Activated CD4-positive, alpha-beta T cell treated with anti-CD3 and anti-CD28 coated beads, Interleukin-2, Interleukin-4, amounts not matched to agents 100 ng/mL and 50 ng/mL, durations not matched to agents 16 hours and 8 hours (primary cell): ENCODE results near the gene MAPK1IP1L.

Experiments used
- DNase-seq: peaks from one replicate; pipeline ENCODE4 v3.0.0-alpha.2; 2020; ENCODE audit warnings: low spot score

The MAPK1IP1L gene

DNA sequence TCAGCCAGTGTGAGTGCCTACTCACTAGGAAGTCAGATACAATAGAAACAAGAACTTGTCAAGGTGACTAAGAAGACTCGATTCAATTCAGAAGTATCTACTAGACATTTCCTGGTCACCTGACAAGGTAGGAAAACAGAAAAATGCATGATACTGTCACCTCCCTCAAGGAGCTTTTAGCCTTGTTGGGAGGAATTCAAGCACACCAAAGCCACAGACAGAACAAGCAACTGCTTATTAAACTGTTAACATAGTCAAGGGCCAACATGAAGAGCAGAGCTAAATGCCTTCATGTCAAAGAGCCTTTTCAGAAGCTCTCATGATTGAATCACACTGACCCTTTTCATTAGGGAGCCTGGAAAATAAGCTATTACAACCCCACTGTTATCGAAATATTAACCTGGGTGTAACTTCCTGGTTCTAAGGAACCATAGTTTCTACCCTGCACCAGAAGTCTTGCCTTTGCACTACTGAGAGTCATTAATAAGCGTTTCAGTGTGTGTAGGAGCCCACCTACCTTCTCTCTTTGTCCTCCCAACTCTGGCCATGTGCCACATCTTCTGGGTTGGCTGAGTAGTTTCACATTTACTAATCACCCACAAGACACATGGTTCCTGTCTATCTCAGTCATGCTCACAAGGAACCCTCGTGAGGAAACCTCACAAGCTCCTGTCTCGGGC is 46.6 kb downstream of the MAPK1IP1L start:
- peak; percentile 90 for DNase-seq

DNA sequence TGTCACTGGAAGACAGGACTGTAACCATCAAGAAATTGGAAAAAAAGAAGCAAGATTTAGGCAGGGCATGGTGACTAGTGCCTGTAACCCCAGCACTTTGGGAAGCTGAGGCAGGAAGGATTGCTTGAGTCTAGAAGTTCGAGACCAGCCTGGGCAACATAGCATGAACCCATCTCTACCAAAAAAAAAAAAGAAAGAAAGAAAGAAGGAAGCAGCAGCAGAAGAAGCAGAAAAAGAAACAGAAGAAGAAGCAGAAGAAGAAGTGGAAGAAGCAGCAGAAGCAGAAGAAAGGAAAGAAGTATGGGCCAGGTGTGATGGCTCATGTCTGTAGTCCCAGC is 47.1 kb downstream of the MAPK1IP1L start:
- DNase-seq: no peak

DNA sequence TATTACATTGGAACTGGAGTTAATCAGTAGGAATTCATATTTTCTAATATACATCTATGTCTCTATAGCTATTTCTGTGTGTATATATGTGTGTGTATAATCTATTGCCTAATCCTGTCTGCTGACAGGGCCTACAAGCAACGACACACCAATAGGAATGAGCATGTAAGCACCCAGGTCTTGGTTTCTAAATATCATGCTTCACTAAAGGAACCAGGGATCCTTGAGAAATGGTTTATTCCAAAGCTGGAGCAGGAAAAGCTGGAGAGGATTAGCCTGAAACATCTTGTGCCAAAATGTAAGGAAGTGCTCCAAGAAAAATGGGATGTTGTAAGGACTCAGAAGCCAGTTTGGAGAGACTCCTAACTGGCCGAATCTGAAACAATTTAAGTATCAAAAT is 48.3 kb downstream of the MAPK1IP1L start:
- DNase-seq: no peak

DNA sequence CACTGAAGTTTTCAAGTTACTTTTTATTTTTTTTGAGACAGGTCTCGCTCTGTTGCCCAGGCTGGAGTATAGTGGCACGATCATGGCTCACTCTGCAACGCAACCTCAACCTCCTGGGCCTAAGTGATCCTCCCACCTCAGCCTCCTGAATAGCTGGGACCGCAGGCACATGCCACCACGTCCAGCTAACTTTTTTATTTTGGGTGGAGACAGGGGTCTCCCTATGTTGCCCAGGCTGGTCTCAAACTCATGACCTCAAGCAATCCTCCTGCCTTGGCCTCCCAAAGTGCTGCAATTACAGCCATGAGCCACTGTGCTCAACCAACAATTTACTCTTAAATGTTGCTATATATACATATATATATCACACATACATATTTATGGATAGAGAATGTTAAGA is 50.3 kb downstream of the MAPK1IP1L start:
- DNase-seq: no peak

DNA sequence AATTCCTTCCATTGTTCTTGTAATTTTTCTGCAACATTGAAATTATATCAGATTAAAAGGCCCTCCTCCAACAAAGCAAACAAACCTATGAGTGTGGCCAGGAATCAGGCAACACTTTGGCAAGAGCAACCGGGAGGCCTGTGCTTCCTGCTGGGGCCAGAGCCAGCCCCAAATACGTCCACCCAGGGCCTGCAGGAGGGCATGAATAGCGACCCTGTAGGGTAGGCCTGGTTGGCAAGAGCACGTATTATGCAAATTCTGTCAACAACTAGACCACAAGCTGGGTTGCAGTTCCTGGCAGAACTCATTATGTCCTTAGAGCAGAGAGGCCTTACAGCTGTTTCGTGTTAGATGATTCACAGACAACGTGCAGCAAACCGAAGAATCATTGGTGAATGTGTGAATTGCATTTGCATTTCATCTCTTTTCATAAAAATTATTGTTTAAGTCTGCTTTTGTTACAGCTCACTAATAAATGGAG is 50.7 kb downstream of the MAPK1IP1L start:
- DNase-seq: peak; percentile 88

DNA sequence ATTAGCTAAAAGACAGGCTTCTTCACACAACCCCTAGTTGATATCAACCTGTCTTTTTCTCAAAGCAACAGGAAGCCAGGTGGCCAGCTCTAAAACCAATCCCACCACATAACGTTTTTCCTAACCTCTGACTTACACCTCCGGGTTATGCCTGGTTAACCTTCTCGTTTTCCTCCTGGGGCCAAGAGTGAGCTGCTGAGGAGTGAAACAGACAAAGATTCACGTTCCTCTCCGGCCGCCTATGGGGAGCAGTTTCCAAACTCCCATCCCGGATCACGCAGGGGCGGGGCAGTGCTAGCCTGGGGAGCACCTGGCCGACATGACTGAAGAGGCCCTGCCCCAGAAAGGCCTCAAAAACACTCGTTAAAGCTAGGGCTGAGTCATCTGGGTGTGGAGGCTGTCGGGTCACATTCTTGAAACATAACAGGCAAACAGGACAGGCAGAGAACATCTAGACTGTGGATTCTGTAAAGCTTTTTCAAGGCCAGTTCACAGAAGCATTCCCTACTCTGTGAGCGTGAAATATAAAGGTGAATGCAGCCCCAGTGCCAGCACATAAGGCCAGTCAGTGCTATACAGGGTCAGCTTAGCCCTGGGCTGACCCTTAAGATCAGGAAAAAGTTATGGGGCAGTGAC is 51.7 kb downstream of the MAPK1IP1L start:
- DNase-seq: peak; percentile 82

DNA sequence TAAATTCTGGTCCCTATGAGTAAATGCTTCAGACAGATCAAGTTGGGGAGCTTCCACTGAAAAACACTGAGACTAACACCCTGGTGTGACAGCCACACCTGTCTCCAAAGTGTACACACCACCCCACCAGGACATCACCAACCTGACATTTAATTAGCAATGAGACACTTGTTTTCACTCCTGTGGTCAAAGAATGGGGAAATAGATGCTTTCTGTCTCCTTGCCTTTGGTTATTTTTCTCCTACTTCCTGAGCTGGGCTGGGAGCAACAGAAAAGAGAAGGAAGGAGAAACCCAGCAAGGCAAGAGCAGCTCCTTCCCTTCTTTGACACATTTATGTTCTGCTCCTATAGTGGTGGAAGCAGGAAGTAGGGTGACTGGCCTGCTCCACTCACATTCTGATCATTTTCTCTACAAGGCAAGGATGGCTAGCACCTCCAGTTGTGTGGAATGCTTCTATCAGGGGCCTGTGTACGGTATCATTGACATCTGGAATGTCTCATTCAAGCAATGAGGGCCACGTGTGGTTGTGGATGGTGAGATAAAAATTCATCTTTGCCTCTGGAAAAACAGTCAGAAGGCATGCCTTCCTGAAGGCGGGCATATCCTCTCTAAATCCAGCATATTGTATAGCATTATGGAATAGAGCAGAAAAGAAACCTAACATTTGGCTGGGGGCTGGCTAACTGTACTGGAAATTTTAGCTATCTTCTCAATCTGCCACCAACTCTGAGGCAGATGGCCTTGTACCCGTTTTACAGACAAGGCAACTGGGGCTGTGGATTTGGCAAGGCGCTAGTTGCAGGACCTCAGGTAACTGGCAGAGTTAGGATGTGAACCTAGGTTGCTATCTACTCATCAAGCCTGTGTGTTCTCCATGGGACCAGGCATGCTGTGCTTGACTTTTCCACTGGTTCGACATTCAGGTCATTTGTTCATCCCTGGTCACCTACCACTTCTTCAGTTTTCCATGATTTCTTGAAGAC is 52.8 kb downstream of the MAPK1IP1L start:
- DNase-seq: no peak

DNA sequence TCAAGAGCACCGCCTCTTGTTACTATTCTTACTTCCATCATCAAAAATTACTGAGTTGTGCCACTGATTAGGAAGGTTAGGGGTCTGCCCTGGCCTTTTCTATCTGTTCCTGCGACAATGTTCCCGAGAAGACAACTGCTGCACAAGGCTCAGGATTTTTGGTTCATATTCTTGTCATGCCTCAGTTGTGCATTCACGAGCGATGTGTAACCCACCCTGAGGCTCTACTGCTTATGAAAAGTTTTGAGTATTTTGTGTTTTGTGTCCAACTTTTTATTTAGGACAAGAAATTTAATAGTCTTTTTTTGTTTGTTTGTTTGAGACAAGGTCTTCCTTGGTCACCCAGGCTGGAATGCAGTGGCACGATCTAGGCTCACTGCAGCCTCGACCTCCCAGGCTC is 54.5 kb downstream of the MAPK1IP1L start:
- no peak for DNase-seq

DNA sequence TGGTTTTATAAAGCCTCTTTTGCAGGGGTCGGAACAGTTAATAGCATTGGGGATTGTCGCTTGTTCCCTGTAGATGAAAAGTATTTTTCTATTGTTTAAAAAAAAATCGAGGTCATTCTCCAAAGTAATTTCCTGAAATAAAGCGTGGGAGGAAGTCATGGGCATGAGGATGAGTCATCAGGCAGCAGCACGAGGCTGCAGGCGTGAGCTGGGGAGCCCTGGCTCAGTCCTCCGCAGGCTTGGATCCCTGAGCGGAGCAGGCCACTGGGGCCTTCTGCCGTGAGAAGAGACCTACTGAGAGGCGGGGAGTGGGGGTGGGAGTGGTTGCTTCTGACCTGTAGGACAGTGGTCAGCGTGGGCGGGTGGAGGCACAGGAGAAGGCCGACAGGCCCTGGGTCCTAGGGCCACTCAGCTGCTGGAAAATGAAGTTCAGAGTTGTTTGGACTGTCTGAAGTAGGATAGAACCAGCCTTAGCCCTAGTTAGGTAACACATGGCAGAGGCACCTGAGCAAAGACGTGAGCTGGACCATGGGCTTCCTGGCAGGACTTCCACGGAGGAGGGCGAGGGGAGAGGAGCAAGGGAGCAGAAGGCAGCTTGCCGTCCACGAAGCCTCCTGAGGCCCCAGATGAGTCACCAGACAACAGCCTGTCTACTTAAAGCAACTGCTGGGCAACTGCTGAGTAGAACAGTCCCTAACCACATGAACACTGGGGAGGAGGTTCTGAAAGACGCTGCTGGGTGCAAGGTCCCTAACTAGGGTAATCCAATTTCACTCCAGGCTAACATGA is 56.5 kb downstream of the MAPK1IP1L start:
- peak; percentile 79 for DNase-seq

DNA sequence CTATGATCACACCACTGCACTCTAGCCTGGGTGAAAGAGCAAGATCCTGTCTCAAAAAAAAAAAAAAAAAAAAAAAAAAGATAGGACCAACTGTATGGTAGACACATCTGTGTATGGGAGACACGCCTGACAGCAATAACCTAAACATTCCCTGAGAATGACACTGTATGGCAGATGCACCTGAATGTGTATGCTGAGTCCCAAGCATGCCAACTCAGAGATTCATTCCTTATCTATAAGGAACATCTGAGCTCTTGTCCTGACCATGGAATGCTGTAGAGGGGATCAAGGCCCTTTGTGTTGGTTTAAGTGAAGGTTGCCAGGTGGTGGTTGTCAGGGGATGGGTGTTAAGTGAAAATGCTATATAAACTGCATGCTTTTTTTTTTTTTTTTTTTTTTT is 58.4 kb downstream of the MAPK1IP1L start:
- no peak for DNase-seq

DNA sequence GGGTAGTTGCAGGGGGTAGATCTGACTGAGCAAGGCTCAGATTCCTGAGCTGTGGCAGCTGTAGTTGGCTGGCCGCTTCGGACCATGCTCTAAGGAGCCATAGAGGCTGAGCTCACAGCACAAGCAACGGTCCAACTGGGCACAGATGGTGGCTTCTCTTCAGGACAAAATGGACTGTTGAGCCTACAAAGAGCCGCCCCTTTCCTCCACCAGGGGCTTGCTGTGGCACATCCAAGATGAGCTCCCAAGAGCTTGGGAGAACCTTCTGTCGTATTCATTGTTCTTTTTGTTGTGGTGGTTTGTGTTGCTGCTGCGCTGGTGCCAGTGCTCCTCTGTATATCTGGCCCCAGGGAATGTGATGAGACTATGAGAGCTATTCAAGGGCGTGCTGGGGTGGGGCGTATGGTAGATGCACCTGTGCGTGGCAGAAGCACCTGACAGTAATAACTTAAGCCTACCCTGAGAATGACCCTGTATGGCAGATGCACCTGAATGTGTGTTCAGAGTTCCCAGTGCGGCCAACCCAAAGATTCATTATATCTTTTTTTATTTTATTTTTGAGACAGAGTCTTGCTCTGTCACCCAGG is 59.8 kb downstream of the MAPK1IP1L start:
- no peak for DNase-seq

DNA sequence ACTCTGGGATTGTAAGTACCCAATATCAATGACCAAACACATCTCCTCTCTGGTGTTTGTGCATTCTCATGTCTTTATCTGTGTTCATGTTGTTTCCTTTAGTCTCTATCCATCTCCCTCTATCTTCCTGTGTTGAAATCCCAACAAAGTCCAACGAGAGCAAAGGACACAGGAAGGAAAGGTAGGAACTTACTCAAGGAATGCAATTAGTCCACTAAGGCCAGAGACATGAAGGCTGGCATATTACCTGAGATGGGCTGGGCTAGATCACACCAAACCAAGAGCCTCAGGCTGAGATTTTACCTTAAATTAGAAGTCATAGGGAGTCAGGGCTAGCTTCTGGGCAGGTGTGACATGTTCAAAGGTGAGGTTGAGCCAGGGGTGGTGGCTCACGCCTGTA is 63.3 kb downstream of the MAPK1IP1L start:
- no peak for DNase-seq

DNA sequence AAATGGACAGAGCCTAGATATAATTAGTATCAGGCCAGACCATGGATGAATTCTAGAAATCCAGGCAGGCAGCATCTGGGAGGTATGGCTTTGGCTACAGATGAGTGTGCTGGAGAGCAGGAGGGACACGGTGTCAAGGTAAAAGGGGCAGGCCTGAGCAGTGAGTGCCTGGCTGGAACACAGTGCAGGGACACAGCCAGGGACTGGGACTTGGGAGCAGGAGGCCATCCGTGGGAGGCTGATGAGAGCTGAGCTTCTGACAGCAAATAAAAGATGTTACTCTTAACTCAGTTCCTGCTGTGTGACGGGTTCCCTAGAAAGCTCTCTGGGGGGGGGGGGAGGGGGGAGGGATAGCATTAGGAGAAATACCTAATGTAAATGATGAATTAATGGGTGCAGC is 64.0 kb downstream of the MAPK1IP1L start:
- DNase-seq: no peak

DNA sequence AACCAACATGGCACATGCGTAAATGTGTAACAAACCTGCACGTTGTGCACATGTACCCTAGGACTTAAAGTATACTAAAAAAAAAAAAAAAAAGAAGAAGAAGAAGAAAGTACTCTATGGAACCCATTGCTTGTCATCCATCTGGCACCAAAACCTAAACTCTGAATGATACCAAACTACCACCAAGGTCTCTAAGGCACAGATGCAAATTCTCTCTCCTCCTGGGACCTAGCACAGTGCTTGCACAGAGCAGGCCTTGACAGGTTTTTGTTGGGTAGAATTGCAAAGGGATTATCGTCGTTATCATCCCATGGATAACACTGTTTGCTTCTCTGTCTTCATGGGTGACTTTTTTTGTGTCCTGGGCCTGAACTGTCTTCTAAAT is 64.4 kb downstream of the MAPK1IP1L start:
- no peak for DNase-seq

DNA sequence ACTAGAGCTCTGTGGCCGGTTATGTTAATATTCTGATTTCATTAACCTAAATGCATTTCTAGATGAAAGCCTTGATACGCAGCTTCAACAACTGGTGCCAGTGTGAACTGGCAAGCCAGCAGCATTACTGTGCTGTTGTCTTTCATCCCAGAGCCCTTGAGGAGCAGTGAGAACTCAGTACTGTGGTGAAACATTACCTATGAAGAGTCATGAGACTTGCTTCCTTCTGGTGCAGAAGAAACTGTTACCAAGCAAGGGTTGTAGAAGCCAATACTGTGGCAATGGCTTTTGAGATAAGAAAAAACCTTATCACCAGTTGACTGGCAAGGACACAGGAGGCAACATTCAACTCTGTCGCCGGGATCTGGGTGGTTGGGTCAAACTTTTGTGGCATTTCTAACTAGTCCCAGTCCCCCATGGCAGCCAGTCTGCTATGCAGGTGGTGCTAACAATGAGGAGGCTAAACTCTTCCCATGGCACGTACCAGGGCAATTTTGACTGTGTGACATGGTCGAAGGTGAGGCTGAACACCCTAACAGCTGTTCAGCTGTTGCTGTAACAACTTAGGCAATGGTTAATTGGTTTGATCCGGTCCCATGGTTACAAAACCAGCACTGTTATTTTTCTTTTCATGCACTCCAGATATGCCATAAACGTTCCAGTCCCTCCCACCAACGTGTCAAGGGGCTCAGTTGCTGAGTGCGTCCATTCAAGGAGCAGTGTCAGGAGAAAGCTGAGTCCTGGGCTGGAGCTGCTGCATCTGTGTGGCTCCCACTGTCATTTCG is 65.0 kb downstream of the MAPK1IP1L start:
- DNase-seq: no peak

DNA sequence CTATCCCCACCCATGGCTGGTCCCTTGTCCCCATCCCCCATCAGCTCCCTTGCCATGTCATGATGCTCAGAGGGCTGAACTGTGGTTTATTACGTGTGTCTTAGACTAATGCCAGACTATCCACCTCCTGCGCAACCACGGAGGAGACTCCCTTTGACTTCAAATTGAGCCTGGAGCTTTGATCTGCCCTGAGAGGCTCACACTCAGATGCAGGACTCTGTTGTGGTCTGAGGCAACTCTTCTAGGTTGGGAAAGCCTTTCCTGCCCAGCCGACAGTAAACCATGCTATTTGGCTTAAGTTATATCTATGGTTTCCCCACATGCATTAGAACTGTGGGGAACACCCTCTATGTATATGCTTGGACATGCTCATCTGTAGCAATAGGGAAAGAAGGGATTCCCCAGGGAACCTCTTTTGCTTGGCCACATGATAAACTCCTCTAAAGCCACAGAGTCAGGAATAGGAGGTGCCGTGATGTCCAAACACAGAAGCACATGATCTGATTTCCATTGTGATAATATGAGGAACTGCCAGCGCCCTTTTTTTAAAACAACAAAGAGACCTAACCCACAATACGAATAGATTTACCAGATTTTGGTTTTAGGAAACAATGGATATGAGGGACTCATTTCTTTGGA is 66.5 kb downstream of the MAPK1IP1L start:
- no peak for DNase-seq

DNA sequence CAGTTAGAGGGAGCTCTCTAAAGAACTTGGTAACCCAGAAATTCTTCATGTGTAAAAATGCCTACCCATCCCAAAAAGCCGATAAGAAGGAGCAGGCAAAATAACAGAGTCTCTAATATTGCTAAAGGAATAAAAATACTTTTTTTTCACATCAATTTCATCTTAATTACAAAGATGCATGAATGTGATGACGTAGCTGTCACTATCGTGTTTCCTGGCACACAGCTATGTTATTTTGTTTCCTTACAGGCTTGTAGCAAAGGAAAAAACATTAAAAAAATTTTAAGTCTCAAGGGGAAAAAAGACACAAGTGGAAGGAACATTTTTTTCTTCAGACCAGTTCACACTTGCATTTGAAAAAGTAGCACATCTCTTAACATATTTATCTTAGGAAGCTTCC is 67.3 kb downstream of the MAPK1IP1L start:
- DNase-seq: no peak
